NCI-H82 treated with DMSO at 0.1 percent for 48 hours (cell line): ENCODE data around the gene MEIS2.
A peak's percentile ranks its signal among the peaks of the same experiment; 100 is the strongest.

Source experiments
- DNase-seq: peaks from one replicate; lab custom pipeline; 2025; ENCODE audit not compliant: unreplicated experiment; lab: John Stamatoyannopoulos, UW

The MEIS2 gene

DNA sequence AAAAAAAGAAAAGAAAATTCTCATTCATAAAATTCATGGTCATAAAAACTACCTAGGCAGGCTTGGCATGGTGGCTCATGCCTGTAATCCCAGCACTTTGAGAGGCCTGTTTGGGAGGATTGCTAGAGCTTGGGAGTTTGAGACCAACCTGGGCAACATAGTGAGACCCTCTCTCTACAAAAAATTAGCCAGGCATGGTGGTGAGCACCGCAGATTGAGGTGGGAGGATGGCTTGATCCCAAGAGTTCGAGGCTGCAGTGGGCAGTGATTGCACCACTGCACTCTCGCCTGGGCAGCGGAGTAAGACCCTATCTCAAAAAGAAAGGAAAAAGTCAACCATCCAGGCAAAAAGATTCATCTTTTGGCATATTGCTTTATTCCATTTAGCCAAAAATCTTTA is 58.5 kb downstream of the MEIS2 start:
- no peak for DNase-seq

DNA sequence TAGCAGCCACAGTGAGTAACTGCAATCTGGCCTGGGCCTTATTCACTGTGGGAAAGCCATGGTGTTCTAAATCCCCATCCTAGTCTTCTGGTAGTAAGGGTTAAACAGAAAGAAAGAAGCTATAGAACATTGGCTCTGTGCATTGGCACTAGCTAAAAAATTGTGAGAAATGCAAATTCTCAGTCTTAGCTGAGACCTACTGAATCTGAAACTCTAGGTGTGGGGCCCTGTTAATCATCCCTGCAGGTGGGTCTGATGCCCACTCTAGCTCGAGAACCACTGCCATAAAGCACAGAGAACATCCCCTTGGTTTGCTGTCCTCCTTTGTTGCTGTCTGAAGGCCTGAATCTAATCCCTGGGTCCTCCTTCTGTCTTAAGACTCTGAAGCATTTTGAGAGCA is 59.3 kb downstream of the MEIS2 start:
- DNase-seq: no peak

DNA sequence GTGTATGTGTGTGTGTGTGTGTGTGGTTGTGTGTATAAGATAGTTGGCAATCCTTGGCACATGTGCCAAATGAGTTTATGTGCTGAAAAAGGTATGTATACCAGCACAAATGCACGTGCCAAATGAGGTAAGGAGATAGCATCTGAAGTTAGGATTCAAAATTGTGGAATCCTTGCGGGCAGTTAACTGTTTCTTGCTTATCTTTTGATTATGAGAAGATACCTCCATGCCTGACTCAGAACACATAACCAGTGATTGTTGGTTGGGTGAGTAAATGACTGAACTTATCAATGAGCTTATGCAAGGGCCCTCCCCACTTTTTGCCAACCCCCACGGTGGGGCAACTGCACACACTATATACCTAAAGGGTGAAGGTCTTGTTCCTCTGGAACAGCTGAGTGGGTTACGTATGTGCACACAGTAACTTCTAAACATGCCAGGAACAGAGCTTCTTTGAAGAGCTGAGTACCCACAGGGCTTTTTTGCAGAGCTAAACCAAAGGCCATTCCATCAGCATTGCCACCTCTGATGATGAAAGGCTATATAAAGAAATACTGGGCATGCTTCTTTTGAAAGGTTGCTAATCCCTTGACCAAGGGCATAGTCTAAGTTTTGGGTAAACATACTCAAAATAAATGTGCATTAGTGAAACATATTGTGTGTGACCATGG is 60.1 kb downstream of the MEIS2 start:
- DNase-seq: no peak

DNA sequence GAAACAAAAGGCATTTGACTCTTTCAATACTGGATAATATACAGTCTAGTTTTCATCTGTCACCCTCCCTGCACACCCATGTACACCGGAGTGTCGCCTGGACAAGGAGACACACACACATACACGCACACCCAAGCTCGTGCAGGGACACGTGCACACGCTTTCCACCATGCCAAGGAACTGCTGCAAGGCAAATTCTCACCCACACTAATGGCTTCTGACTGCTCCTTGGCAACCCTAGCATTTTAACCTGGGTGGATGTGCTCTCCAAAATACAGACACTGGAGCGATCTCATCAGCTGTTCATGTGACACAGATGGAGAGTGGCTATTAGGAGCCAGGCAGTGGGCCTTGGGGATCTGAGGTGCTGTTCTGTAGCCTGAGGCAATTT is 61.6 kb downstream of the MEIS2 start:
- no peak for DNase-seq

DNA sequence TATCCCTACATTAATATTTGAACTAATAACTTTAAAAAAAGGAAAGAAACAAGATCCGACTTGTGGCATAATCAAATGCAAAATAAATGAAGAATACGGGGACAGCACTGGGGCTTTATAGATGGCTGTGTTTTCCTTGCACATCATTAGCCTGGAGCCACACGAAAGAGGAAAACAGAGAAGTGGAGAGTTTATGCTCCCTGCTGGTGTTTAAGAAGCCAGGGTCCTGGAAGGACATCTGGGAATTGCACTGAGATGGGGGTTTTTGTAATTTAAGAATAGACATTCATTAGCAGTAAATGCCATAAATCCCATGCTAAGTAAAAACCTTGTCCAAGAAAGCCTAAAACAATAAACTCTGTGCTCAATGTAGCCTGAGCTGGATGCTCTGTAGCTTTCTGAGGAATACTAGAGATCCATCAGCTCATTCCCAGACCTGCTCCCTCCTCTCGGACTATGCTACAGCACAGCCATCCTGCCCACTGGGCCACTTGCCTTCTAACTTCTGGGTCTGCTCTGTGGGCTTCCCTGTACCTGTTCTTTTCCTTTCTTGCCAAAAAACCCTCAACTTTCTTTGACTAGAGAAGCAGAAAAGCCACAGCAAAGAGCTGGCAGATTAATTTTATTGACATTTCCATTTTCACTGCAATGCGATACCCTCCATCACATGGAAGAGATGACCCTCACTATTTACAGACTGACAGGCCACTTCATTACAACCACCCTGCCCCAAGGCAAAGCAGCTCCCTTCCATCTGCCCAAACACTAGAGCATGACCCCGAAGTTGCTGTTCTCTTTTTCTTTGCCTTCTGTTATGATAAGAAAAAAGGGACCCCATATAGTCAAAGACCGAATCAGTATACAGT is 62.3 kb downstream of the MEIS2 start:
- DNase-seq: no peak

DNA sequence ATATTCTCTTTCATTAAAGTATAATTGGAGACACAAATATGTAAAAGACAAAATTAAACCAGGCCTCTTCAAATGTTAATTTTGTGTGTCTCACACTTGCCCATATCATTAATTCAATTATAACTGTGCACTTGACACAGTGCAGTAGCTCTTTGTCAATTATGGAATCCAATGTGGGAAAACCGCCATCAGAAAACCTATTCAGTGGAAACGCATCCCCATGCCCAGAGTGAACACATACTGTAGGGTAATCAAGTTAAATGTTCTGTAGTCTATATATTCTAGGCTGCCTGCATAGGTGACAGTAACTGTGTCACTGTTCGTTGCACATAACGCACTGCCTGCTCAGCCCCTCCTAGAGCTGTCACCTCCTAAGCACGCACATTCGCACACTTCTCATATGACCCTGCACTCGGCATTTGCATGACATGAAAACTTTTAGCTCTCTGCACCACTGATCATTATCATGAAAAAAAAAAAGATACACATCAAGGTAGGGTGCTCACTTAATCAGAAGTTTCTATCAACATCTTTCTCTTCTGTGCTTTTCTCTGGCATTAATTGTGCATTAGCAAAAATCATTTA is 63.2 kb downstream of the MEIS2 start:
- no peak for DNase-seq

DNA sequence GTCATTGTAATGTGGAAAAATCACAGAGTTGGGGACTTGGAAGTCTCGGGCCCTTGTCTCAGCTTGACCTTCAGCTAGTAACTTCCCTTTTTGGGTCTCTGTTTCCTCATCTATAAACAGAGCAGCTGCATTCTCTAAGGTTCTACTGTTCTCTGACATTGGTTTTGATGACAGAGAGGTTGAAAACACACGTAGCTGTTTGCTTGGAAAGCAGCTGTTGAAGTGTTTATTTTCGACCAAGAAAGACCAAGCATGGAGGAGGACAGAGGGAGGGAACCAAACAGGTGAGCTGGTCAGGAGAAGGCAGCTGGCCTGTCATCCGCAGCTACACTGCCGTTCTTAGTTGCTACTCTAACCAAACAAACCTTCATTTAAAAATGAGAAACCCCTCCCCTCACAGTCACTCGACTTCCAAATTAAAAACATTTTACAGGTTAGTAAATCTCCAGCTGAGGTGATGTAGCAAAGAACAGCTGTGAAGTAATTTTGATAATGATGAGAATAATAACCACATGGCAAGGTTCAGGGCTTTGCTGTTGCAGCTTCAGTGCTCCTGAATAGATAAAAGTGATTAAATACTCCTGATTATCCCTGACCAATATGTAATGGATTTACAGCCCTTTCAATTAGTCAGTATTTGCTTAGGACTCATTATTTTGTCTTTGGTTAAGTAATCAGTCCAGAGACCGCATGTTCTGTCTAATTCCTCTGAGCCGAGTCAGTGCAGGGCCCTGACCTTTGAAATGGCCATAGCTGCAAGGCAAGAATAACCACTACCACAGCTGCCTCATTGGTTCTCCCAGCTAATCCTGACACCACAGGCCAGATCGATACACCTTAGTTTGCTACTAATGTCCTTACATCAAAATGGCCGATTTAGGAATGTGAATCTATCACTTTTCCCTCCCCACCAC is 65.3 kb downstream of the MEIS2 start:
- peak; percentile 73 for DNase-seq

DNA sequence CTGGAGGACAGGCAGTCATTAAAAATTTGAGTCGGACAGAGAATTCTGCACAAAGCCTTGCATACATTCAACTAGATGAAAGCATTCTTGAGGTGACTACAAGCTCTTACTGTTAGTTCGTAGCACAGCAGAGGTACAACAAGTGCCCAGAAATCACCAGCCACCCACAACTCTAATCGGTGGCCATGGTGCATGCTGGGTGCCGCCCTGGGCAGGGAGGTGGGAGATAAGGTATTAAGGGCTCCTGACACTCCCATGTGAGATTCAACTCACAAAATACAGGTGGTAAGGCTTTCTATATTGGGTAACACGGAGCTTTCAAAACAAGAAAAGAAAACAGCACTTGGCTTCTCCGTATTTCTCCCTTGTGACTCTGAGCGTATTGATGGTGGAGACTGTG is 66.0 kb downstream of the MEIS2 start:
- DNase-seq: no peak

DNA sequence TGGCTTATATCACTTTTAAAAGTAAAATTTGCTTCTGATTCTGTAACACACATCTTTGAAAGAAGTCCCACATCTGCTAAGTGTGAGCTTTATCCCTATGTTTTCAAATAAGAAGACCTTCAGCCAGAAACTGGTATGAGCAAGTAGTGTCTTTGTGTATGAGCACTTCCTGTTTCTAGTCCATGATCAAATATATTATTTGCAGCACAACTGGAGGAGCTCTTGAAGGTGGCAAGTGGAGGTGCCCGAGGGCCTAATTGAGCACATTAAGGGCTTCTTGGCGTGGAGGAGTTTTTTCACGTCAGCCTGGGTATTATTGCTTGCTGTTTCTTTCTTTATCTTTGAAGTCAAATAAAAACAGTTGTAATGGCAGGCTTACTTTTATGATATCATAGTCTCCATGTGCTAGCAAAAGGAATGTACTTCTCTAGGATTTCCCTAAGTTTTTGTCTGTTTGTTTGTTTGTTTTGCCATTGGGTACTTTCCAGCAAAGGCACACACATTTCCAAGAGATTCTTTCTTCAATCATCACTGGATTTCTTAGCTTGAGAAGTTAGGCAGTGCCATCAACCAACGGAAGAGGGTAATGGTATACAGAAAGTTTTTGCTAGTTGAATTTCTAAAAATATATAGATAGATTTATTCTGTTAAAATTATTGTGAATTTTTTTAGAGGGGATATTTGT is 68.1 kb downstream of the MEIS2 start:
- no peak for DNase-seq

DNA sequence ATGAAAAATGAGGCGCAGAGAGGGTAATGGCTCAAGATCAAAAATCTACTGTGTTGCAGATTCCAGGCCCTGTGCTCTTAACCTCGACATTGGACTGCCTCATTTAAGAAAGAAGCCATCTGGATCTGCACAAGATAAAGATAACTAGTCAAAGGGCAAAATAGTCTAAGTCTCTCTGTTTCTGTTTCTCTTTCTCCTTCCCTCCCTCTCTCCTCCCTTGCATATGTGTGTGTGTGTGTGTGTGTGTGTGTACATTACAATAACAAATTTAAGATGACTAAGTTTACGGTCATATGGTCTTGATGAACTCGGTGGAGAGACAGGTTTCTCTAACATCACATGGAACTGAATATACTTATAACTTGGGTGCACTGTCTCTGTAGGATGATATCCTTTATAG is 69.2 kb downstream of the MEIS2 start:
- no peak for DNase-seq

DNA sequence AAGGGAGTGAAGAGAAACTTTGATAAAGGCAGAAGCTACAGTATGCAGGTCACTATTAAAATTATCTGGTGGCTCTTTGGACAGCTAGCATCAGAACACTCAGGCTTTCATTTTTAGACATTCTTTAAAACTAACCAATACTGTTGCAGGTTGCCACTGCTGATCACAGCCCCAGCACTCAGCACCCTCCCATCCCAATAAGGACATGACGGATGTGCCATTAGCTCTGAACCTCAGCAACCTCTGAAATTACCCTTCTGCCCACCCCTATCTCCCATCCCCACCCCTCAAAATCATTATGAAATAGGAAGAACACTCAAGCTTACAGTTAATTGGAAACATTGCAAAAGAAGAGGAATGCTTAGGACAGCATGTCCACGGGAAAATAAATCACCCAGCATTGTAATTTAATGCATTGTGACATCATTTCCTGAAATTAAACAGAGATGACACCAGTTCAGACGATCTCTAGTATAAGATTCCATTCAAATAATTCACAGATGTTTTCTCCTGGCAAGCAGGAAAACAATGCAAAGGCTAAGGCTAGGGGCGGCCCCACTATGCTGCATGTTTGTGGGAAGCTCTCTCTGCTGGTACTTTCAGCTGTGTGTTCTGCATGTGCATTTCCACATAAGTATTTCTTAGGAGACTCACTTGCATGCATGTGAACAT is 71.6 kb downstream of the MEIS2 start:
- no peak for DNase-seq

DNA sequence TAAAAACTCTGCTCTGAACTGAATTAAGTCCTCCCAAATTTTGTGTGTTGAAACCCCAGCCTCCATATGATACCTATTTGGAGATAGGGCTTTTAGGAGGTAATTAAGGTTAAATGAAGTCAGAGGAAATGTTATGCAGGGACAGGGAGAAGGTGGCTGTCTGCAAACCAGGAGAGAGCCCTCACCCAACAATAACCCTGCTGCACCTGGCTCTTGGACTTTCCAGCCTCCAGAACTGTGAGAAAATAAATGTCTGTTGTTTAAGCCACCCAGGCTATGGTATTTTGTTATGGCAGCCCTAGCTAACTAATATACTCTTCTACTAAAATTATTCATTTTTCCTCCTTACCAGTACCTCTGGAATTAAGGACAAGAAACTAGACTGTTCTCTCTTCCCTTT is 79.5 kb downstream of the MEIS2 start:
- no peak for DNase-seq

DNA sequence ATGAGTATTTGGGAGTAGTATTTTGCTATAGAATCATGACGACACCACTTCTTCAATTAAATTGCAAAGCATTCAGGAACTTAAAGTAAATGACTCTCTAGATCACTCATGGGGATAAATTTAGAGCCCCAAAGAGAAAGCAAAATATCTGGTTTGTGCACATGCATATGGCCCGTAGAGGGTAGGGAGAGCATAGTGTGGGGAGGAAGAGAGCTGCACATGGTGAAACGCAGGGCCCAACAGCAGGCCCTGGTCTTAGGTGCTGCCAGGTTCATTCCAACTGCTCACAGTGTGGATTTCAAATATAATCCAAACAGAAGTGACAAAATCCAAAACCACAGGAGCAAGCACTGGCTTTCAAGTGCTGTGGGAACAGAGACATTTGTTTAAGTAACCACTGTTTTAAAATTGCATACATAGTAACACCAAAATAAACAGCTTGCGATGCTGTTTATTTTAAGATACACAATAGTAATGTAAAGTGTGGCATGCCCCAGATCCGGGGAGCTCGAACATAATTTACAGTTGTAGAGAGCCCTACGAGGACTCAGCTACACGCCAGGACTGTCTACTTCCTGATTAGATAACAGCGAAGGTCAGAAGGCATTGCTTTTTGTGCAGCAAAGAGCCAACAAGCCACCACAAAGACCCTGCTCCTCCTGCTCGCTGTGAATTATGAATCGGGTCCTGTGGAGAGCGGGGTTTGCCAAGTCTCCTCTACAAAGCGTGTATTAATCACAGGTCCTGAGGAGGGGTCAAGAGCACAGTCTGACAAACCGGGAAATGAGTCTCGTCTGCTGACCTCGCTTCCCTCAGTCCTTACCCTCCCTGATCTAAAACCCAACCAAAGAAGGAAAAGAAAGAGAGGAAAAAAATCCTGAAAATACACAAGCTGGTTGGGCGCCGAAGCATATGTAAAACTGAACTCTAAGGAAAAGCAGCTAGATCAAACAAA is 80.6 kb downstream of the MEIS2 start:
- DNase-seq: no peak

DNA sequence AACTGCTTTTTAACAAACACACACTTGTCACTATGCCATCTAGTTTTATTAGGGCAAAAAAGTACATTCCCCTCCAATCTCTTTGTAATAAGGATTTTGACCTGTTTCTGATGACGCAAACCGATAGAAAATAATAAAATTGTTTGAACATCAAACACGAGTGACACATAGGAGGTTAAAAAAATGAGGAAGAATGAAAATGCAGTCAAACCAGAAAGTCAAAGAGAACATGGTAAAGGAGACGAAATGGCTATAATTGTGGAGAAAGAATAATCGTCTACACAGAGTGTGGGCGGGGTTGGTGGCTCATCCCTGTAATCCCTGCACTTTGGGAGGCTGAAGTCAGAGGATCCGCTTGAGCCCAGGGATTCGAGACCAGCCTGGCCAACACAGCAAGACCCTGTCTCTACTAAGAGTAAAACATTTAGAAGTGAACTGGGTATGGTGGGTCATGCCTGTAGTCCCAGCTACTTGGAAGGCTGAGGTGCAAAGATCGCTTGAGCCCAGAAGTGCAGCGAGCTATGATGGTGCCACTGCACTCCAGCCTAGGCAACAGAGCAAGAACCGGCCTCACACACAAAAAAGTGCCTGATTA is 83.2 kb downstream of the MEIS2 start:
- DNase-seq: no peak

DNA sequence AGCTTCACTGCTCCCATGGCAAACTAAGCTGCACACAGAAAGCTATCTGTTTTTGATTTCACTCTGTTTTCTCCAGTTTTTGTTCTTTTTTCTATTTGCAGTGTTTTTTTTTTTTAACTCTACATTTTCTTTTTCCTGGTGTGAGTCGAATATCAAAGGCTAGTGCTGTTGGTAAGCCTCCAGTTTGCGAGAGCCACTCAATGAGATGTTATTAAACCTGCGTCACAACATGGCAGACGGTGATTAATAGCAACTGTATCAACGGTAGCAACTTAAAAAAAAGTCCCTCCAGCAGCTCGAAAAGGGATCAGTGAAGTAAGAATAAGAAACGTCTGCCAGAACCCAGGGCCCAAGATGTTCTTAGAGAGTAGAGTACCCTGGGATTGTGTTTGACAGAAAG is 84.1 kb downstream of the MEIS2 start:
- no peak for DNase-seq

DNA sequence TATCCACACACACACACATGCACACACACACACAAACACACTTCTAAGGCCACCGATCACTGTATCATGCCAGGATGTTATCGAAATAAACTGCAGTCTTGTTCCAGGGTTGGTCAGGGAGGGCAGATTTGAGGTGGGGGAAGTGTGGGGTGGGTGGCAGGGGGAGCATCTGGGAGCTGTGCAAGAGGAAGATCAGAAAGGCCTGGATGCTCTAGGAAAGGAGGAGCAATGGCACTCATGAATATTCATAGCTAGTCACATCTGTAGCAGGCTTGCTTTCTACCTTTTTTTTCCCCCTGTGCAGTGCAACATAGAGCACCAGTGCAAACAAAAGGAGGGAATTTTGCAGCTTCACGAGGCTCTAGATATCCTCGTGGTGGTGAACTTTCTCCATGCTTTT is 84.9 kb downstream of the MEIS2 start:
- no peak for DNase-seq

DNA sequence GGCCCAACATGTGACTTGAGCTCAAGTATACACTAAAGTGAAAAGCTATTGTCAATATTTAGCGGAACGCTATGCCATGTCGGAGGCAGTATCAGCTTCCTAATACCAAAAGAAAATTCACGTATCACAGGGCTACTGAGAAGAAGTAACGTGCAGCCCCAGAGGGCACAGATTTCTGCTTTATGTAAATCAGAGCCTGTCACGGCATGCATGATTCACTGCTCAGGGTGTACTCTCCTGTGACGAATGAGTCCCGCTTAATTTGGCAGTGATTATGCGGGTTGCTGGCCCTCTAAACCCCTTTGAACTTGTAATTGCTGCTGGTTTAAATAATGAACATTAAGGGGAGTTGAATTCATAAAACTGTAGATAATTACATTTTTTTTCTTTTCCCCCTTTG is 85.3 kb downstream of the MEIS2 start:
- DNase-seq: no peak

DNA sequence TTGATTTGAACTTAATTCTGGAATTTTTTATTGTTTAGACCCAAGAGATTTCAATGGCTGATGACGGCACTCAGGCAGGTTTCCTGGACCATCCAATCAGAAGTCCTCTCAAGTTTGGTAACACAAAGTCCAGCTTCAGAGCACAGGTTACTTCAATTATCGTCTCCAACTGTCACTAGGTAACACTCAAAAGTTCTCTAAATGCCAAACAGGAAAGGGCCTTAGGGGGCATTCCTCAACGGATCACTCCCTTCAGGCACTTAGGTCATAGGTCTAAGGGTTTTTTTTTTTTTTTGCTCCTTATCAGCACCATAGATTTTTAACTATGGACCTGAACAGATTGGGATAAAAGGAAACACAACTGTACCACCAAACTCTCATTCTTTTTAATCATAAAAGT is 85.8 kb downstream of the MEIS2 start:
- DNase-seq: no peak

DNA sequence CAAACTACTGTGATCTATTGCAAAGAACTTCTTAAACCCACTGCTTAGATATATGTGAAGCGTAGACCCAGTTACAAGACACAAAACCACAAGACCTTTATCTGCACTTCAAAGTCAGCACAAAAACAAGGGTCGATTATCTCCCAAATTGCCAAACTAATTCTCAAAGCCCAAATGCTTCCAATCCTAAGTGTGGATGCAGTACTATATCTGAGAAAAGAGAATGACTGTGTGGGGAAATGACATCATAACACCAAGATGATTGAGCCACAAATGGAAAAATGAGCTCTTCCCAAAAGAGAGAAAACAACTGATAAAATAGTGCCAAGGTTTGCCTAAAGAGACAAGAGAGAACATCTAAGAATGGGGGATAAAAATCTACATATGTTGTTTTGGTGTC is 86.2 kb downstream of the MEIS2 start:
- no peak for DNase-seq
